Neural crest cell (in vitro differentiated cells): ENCODE data around the gene FREM2. TPM values are rescaled to one million over a fixed set of nuclear protein-coding genes. Genes with fewer than 3 reads are reported as not detected.

Experiments used
- DNase-seq: peaks from one replicate; pipeline ENCODE4 v3.0.0; 2021; ENCODE audit warnings: low read depth, mixed read lengths, low spot score
- H3K27ac Mint-ChIP-seq: one replicate; pipeline ENCODE4 v1.8.0; 2021; ENCODE audit warnings: mild to moderate bottlenecking, mixed read lengths; ENCODE audit not compliant: unreplicated experiment
- H3K27me3 Mint-ChIP-seq: 2 replicates; pipeline ENCODE4 v1.8.0; 2021; ENCODE audit warnings: low read depth, mild to moderate bottlenecking, mixed read lengths
- H3K36me3 Mint-ChIP-seq: 2 replicates; pipeline ENCODE4 v1.8.0; 2021; ENCODE audit warnings: low read depth, mild to moderate bottlenecking, mixed read lengths
- H3K4me1 Mint-ChIP-seq: 2 replicates; pipeline ENCODE4 v1.8.0; 2021; ENCODE audit warnings: mixed read lengths
- H3K4me3 Mint-ChIP-seq: one replicate; pipeline ENCODE4 v1.8.0; 2021; ENCODE audit warnings: mild to moderate bottlenecking, mixed read lengths
- H3K9me3 Mint-ChIP-seq: 2 replicates; pipeline ENCODE4 v1.8.0; 2021; ENCODE audit warnings: mixed read lengths
- CTCF ChIP-seq: fragments of 200-600 bp; sonication (generic); conservative IDR thresholded peaks from 2 replicates; pipeline ENCODE4 v1.5.0; 2021; ENCODE audit warnings: antibody characterized with exemption, mild to moderate bottlenecking
- total RNA-seq: library from RNA; stranded (reverse); gene quantifications from 2 replicates; pipeline ENCODE4 v1.2.1, GENCODE V29; 2021

Gene FREM2
- total RNA-seq, 1 donor from 2014 or later: 16.5 TPM

- no peaks in the 10 kb centered on the region for H3K9me3 Mint-ChIP-seq
- H3K4me3 Mint-ChIP-seq: no peak overlapping the region
- no peaks in the 10 kb centered on the region for H3K36me3 Mint-ChIP-seq
- no peak overlapping the region for H3K27ac Mint-ChIP-seq
- no peak for DNase-seq
- H3K27me3 Mint-ChIP-seq: no peaks in the 10 kb centered on the region
- H3K4me1 Mint-ChIP-seq: peaks cover 3% of the 10 kb centered on the region
- TF ChIP-seq CTCF: no peak
Observed at GRCh38 chr13:38758277-38758676, 71.4 kb downstream of the FREM2 start.

- no peaks in the 10 kb centered on the region for H3K27me3 Mint-ChIP-seq
- no peak for TF ChIP-seq CTCF
- H3K36me3 Mint-ChIP-seq: no peaks in the 10 kb centered on the region
- DNase-seq: no peak
- H3K27ac Mint-ChIP-seq: no peak overlapping the region
- no peak overlapping the region for H3K4me3 Mint-ChIP-seq
- H3K4me1 Mint-ChIP-seq: peaks cover 11% of the 10 kb centered on the region
- H3K9me3 Mint-ChIP-seq: no peaks in the 10 kb centered on the region
Observed at GRCh38 chr13:38759390-38759789, 72.5 kb downstream of the FREM2 start.

GRCh38 chr13:38763446-38764381 lies 76.8 kb downstream of the FREM2 start:
- Mint-ChIP-seq H3K27me3 (no peaks in the 10 kb centered on the region), H3K4me3 (no peak overlapping the region), H3K27ac (peak overlapping the region; percentile 82), H3K4me1 (peaks cover 21% of the 10 kb centered on the region), H3K9me3 (no peaks in the 10 kb centered on the region), H3K36me3 (peaks cover 2% of the 10 kb centered on the region)
- peak; percentile 85 for TF ChIP-seq CTCF
- DNase-seq: peak; percentile 43

- H3K27me3 Mint-ChIP-seq: no peaks in the 10 kb centered on the region
- no peaks in the 10 kb centered on the region for H3K9me3 Mint-ChIP-seq
- peaks cover 6% of the 10 kb centered on the region for H3K36me3 Mint-ChIP-seq
- no peak for TF ChIP-seq CTCF
- no peak overlapping the region for H3K4me3 Mint-ChIP-seq
- no peak for DNase-seq
- H3K4me1 Mint-ChIP-seq: peaks cover 21% of the 10 kb centered on the region
- no peak overlapping the region for H3K27ac Mint-ChIP-seq
Observed at GRCh38 chr13:38766799-38767198, 79.9 kb downstream of the FREM2 start.

GRCh38 chr13:38767506-38768265 lies 80.8 kb downstream of the FREM2 start:
- Mint-ChIP-seq H3K36me3 (peaks cover 6% of the 10 kb centered on the region), H3K4me3 (no peak overlapping the region), H3K27me3 (no peaks in the 10 kb centered on the region), H3K9me3 (no peaks in the 10 kb centered on the region), H3K4me1 (peaks cover 21% of the 10 kb centered on the region), H3K27ac (peak overlapping the region; percentile 15)
- DNase-seq: no peak
- no peak for TF ChIP-seq CTCF
